Effector memory CD4-positive, alpha-beta T cell (primary cell): ENCODE data around the gene JCAD.

ENCODE experiments used
- DNase-seq, 3 donors: peaks; one replicate each; pipeline ENCODE4 v3.0.0-alpha.2; 2020
- H3K27ac ChIP-seq: 2 replicates; pipeline ENCODE4 v1.7.0; 2013; ENCODE audit warnings: mild to moderate bottlenecking, low read length, moderate library complexity; ENCODE audit not compliant: insufficient read depth, poor library complexity, severe bottlenecking
- H3K27me3 ChIP-seq: replicated peaks from 2 replicates; pipeline ENCODE4 v1.7.0; 2013; ENCODE audit warnings: mild to moderate bottlenecking, low read length; ENCODE audit not compliant: insufficient read depth, control insufficient read depth, poor library complexity, severe bottlenecking
- H3K36me3 ChIP-seq: 2 replicates; pipeline ENCODE4 v1.7.0; 2013; ENCODE audit warnings: mild to moderate bottlenecking, low read length, moderate library complexity; ENCODE audit not compliant: control insufficient read depth, insufficient read depth
- H3K4me1 ChIP-seq: 2 replicates; pipeline ENCODE4 v1.7.0; 2013; ENCODE audit warnings: low read length, mild to moderate bottlenecking; ENCODE audit not compliant: control insufficient read depth, insufficient read depth, poor library complexity, severe bottlenecking
- H3K4me3 ChIP-seq: 2 replicates; pipeline ENCODE4 v1.7.0; 2013; ENCODE audit warnings: low read length, low read depth, mild to moderate bottlenecking; ENCODE audit not compliant: insufficient read depth, poor library complexity, severe bottlenecking
- H3K9me3 ChIP-seq: 2 replicates; pipeline ENCODE4 v1.7.0; 2013; ENCODE audit warnings: mild to moderate bottlenecking, low read length, moderate library complexity; ENCODE audit not compliant: control insufficient read depth

Gene JCAD

DNA sequence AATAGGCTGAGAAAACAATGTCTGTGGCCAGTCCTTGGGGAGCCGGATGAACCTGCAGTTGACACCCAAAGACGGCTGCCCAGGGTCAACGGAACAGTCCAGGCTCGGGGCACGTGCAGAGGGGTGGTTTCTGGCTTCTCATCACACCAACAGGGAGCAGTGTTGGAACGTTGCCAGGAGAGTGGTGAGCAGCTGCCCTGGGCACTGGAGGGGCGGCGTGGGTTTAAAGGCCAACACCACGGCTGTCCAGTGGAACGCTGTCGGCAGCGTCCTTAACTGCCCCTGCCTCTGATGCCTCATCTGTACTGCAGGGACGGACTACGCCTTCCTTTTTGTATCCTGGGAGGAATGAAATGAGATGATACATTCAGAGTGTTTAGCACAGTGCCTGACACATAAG lies 19.8 kb downstream of the JCAD start:
- Histone ChIP-seq H3K4me1 (no peaks in the 10 kb centered on the region), H3K27ac (no peak overlapping the region)
- DNase-seq = no peak

DNA sequence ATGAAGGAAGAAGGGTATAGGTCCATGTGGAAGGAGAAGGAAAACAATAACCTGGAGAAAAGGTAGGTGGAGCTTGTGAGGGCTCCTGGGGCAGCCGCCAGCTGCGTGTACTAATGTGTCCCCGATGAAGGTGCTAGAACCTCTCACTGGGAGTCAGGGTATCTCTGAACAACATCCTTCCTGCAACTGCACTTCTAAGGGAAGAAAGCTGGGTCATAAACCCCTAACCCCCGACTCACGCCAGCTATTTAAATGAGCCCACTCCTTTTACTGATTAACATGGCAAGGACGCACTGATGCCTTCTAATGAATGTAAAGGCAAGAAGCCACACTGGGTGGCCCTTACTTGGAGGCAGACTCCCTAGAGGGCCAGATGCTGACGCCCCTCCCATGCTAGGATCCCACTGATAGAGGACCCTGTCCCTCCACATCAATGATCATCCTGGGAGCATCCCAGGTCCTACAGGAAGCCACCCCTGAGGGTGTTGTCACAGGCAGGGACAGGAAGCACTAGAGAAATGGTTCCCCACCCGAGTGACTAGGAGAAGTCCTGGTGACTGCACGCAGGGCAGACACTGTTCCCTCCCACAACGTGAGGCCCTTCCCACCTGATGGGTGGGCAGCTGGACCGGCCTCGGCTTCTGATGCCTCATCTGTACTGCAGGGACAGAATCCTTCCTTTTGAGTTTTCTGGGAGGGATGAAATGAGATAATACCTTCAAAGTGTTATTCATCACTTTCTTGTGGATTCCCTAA lies 20.4 kb downstream of the JCAD start:
- Histone ChIP-seq H3K27me3 (peaks cover 15% of the 10 kb centered on the region), H3K27ac (no peak overlapping the region), H3K36me3 (no peaks in the 10 kb centered on the region), H3K9me3 (no peaks in the 10 kb centered on the region), H3K4me3 (no peak overlapping the region), H3K4me1 (no peaks in the 10 kb centered on the region)
- DNase-seq = no peak

More for the DNA sequence above, 19.8 kb downstream of the JCAD start:
- Histone ChIP-seq H3K4me3 (no peak overlapping the region), H3K9me3 (no peaks in the 10 kb centered on the region), H3K36me3 (no peaks in the 10 kb centered on the region), H3K27me3 (peaks cover 10% of the 10 kb centered on the region)

DNA sequence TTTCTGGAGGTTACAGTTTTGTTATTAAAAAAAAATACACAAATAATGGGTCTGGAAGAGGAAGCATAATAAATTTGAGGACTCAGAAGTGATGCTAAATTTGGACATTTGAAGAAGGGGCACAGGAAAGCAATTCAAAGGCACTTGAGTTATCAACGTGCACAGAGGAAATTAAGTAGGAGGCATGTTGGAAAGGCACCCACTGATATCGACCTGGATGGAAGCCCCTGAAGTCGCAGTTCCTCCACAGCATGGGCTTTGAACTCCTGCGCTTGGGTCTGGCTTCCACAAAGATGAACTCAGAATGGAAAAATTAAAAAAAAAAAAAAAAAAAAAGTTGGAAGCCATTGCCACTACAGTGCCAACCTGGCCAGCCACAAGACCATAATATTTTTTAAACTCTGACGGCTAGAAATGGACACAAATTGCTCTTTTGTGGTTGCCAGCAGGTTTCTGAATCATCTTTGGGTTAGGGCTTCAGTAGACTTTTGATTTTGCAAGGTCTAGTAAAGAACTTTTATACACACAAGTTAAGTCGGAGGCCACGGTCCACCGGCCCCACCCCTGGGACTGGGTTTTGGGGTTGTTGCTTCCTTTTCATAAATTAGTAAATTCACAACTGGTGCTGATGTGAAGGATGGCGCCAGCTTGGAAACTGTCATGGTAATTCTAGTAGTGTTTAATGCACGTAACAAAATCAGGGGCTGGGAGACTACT lies 21.6 kb downstream of the JCAD start:
- Histone ChIP-seq H3K9me3 (no peaks in the 10 kb centered on the region), H3K4me1 (no peaks in the 10 kb centered on the region), H3K27ac (no peak overlapping the region), H3K4me3 (no peak overlapping the region), H3K27me3 (peaks cover 22% of the 10 kb centered on the region), H3K36me3 (no peaks in the 10 kb centered on the region)
- DNase-seq = no peak

DNA sequence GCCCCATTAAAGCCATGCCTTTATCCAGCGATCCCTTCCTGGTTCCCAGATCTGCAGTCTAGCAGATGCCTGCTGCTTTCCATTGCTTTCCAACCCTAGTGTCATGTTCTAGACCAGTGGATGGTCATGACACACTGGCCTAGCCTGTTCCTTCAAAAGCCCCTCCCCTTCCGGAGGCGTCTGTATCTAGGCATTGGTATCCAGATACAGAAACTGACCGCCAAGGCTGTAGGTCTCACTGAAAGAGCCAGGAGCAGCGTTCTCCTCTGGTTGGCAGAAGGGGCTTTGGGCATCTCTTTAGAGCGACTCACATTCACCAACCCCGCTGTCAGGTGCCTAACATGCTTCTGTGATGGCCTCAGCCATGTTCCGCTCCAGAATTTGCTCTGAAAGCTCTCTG lies 22.6 kb downstream of the JCAD start:
- H3K27ac ChIP-seq = no peak overlapping the region
- no peak for DNase-seq
- H3K4me1 ChIP-seq = no peaks in the 10 kb centered on the region
- H3K4me3 ChIP-seq = no peak overlapping the region
- H3K27me3 ChIP-seq = peaks cover 26% of the 10 kb centered on the region
- H3K9me3 ChIP-seq = no peaks in the 10 kb centered on the region
- no peaks in the 10 kb centered on the region for H3K36me3 ChIP-seq

DNA sequence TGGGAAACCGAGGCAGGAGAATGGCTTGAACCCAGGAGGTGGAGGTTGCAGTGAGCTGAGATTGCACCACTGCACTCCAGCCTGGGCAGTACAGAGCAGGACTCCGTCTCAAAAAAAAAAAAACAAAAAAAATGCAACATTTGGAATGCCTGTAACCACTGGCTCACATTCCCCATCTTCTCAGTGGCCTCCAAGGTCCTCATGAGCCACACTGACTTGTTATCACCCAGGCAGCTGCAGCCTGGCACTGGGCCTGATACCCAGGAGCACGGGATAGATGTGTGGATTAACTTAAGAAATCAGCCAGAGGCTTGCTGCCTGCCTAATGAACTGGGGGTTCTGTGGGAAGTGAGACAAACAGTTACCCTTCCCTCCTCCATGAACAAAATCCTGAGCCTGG lies 23.0 kb downstream of the JCAD start:
- H3K36me3 ChIP-seq = no peaks in the 10 kb centered on the region
- no peak for DNase-seq
- no peaks in the 10 kb centered on the region for H3K9me3 ChIP-seq
- no peaks in the 10 kb centered on the region for H3K4me1 ChIP-seq
- no peak overlapping the region for H3K4me3 ChIP-seq
- H3K27ac ChIP-seq = no peak overlapping the region
- H3K27me3 ChIP-seq = peaks cover 26% of the 10 kb centered on the region

DNA sequence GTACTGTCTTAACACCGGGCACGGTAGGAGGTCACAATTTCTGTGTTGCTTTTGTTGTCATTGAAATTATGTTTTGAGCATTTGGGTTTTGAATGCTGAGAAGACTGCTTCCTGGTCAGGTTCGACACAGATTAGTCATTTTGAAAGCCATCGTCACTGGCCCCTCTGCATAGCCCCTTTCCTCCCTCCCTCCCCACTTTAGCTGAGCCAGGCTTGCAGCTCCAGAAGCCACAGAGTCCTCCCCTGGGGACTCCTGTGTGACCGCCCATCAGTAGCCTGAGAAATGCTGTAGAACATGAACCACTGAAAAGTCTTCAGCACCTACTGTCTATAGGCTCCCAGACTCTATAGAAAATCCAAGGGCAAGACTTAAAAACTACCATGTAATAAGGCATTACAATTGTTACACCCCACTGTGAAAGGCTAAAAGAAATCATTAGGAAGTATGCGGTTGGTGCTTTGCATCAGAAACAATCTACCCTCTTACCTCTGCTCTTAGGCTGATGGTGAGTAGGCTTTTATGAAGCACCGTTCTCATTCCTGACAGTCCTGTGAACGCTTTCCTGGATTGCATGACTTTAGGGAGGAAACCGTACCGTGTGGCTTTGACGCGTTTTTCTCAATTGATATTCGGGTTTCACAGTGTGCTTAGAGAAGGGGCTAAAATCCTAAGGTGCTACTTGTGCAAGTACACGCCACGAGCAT lies 24.8 kb downstream of the JCAD start:
- Histone ChIP-seq H3K27ac (no peak overlapping the region), H3K27me3 (peaks cover 30% of the 10 kb centered on the region), H3K4me1 (no peaks in the 10 kb centered on the region), H3K36me3 (no peaks in the 10 kb centered on the region), H3K9me3 (no peaks in the 10 kb centered on the region), H3K4me3 (no peak overlapping the region)
- no peak for DNase-seq

DNA sequence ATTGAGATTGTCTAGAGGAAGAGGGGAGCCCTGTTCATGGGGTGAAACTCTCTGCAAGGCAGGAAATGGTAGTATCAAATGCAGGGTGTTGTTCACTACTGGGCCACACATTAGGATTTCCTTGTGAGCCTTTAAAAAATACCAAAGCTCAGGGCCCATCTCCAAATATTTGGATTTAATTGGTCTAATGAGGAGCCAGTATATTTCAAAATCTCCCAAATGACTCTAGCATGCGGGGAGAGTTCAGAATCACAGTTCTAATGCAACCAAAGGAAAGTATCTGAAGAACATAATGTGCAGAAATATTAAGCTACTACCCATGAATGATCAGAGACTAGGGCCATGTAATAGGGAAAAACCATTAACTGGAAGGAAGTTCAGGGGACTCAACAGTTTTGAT lies 27.3 kb downstream of the JCAD start:
- no peaks in the 10 kb centered on the region for H3K9me3 ChIP-seq
- H3K4me3 ChIP-seq = no peak overlapping the region
- H3K36me3 ChIP-seq = no peaks in the 10 kb centered on the region
- peaks cover 35% of the 10 kb centered on the region for H3K27me3 ChIP-seq
- peaks cover 17% of the 10 kb centered on the region for H3K4me1 ChIP-seq
- no peak for DNase-seq
- no peak overlapping the region for H3K27ac ChIP-seq

DNA sequence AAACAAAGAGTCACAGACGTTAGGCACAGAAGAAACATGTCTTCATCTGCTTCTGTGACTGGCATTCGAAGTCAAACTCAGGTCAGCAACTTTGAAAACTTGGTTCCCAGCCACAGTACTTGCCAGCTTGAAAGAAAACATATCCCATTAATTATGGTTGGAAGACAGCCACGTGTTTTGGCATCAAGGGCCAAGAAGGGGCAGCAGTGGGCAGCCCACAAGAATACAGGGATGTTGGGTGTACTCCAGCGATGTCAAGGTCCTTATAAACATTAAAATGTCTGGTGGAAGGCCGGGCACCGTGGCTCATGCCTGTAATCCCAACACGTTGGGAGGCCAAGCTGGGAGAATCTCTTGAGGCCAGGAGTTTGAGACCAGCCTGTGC lies 29.5 kb downstream of the JCAD start:
- Histone ChIP-seq H3K36me3 (no peaks in the 10 kb centered on the region), H3K4me3 (no peak overlapping the region), H3K27ac (no peak overlapping the region), H3K4me1 (peaks cover 28% of the 10 kb centered on the region), H3K9me3 (no peaks in the 10 kb centered on the region), H3K27me3 (peaks cover 27% of the 10 kb centered on the region)
- DNase-seq = no peak

DNA sequence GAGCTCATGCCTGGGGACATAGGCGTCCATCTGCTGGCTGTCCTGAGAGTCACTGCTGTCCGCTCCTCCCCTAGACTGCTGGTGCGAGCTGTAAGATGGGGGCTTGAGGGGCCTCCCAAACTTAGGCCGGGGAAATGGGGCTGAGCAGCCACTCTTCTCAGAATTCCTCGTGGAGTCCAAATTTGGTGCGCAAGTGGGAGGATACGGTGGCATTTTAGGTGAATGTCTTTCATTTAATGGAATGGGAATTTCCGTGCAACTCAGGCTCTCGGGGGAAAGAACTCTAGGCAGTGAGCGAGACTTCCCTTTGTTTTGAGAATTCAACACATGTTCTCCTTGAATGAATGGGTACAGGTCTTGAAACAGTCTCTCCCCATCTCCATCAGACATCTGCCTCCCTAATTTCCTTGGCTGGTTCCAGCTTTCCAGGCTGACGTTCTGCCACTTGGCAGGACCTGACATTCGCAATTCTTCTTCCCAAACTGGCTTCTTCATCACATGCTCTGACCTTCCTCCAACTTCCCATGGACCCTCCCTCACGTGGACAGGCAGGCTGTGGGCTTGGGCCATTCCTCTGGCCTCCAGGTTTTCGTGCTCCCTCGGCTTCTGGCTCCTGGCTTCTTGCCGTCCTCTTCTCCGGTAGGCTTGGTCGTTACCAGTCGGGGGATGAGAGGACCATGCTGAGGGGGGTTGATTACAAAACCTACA lies 30.1 kb downstream of the JCAD start:
- H3K27me3 ChIP-seq = peaks cover 23% of the 10 kb centered on the region
- H3K27ac ChIP-seq = no peak overlapping the region
- no peak overlapping the region for H3K4me3 ChIP-seq
- no peaks in the 10 kb centered on the region for H3K9me3 ChIP-seq
- peaks cover 28% of the 10 kb centered on the region for H3K4me1 ChIP-seq
- H3K36me3 ChIP-seq = no peaks in the 10 kb centered on the region
- DNase-seq = no peak

DNA sequence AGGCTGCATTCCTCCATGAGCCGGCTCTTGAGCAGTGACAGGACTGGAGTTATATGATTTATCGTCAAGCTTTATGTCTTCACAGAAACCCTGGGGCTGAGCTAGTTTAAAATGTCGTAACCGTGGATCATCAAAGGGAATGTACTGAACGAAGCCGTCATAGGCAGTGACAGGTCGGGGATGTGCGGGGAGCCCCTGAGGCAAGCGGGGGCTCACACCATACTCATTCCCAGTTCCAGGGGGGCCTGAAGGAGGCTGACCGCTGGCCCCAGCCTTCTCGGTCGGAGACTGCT lies 30.7 kb downstream of the JCAD start:
- Histone ChIP-seq H3K27me3 (peaks cover 18% of the 10 kb centered on the region), H3K4me1 (peaks cover 28% of the 10 kb centered on the region), H3K36me3 (no peaks in the 10 kb centered on the region), H3K9me3 (no peaks in the 10 kb centered on the region), H3K27ac (no peak overlapping the region), H3K4me3 (no peak overlapping the region)
- DNase-seq = no peak
